ENCODE results near the gene HMCN1. TPM values are rescaled to one million over a fixed set of nuclear protein-coding genes. Genes with fewer than 3 reads are reported as not detected.

HMCN1 gene
- polyA plus RNA-seq, 1 of the 3 experiments (the other 2 are of a cell fraction) = 59.5 TPM

GRCh38 chr1:185701650-185702049 is 32.5 kb upstream of the HMCN1 start (continued):
- TF ChIP-seq PBX3 (IDR thresholded peaks at IDR 0.05) (peak; percentile 51; the same call in 1 of the 2 replicates), RFX5 (IDR thresholded peaks at IDR 0.05; ENCODE audit: low read length) (no peak)

- no peak for TF ChIP-seq JUND (IDR thresholded peaks at IDR 0.05)
- TF ChIP-seq RFX5 (IDR thresholded peaks at IDR 0.05; ENCODE audit: low read length) = no peak
- no peak for TF ChIP-seq SIN3A (IDR thresholded peaks at IDR 0.05; ENCODE audit: borderline replicate concordance, low read depth, low read length)
- TF ChIP-seq MAX (IDR thresholded peaks at IDR 0.05; ENCODE audit: low read depth) = no peak
- TF ChIP-seq FOSL2 (IDR thresholded peaks at IDR 0.05; ENCODE audit: borderline replicate concordance, low read depth) = no peak
- no peaks in the 10 kb centered on the region for H3K9me3 ChIP-seq
- ChIA-PET POLR2A (no interaction called here), CTCF (no interaction called here)
- no peak overlapping the region for H2AFZ ChIP-seq (ENCODE audit: low read depth)
- no peak for DNase-seq
- peaks cover 13% of the 10 kb centered on the region for H3F3A ChIP-seq (replicated peaks; ENCODE audit: insufficient read depth)
- H3K9me2 ChIP-seq = no peaks in the 10 kb centered on the region
- no peak overlapping the region for H3K4me3 ChIP-seq (ENCODE audit: low read depth in 2 of 2, low read length in 1 of 2)
- H3K27me3 ChIP-seq (ENCODE audit: insufficient read depth) = no peaks in the 10 kb centered on the region; the same call in 1 of the 2 replicates
- no peaks in the 10 kb centered on the region for H3K79me2 ChIP-seq (ENCODE audit: insufficient read depth)
- H3K27ac ChIP-seq (ENCODE audit: low read depth in 2 of 2, low read length in 1 of 2) = no peak overlapping the region
- no peak overlapping the region for H3K4me2 ChIP-seq
- H4K20me1 ChIP-seq (ENCODE audit: insufficient read depth) = no peaks in the 10 kb centered on the region
- no peaks in the 10 kb centered on the region for H3K36me3 ChIP-seq (replicated peaks in 1 of 2; ENCODE audit: control insufficient read depth in 1 of 2, insufficient read depth in 2 of 2, low read length in 1 of 2)
- H3K4me1 ChIP-seq (ENCODE audit: control insufficient read depth in 1 of 2, insufficient read depth in 2 of 2, low read depth in 1 of 2, low read length in 1 of 2) = peaks cover 5 to 11% of the 10 kb centered on the region in 2 experiments
- 17% methylated on average over 3 of the region's 3 CpGs for WGBS (ENCODE audit: low lambda C conversion rate)
- H3K9ac ChIP-seq = no peak overlapping the region
Measured at GRCh38 chr1:185704181-185704580, 30.0 kb upstream of the HMCN1 start.

- WGBS (ENCODE audit: low lambda C conversion rate) = 30% methylated on average over 3 of the region's 3 CpGs
- peaks cover 2 to 37% of the 10 kb centered on the region in 2 experiments; a peak in 3 of 4 replicates for H3K4me1 ChIP-seq (ENCODE audit: control insufficient read depth in 1 of 2, insufficient read depth in 2 of 2, low read depth in 1 of 2, low read length in 1 of 2)
- POLR2A ChIA-PET = no interaction called here
- H3K27me3 ChIP-seq (ENCODE audit: insufficient read depth) = no peaks in the 10 kb centered on the region
- no peaks in the 10 kb centered on the region for H4K20me1 ChIP-seq (ENCODE audit: insufficient read depth)
- H3K9me2 ChIP-seq = no peaks in the 10 kb centered on the region
- no peaks in the 10 kb centered on the region for H3K9me3 ChIP-seq
- H3K27ac ChIP-seq (ENCODE audit: low read depth in 2 of 2, low read length in 1 of 2) = no peak overlapping the region
- peaks cover 21% of the 10 kb centered on the region for H3F3A ChIP-seq (replicated peaks; ENCODE audit: insufficient read depth)
- H3K4me2 ChIP-seq = no peak overlapping the region
- no peak overlapping the region for H2AFZ ChIP-seq (ENCODE audit: low read depth)
- CTCF ChIA-PET = no interaction called here
- no peak for DNase-seq
- no peak overlapping the region for H3K4me3 ChIP-seq (ENCODE audit: low read depth in 2 of 2, low read length in 1 of 2)
- no peaks in the 10 kb centered on the region for H3K79me2 ChIP-seq (ENCODE audit: insufficient read depth)
- H3K9ac ChIP-seq = no peak overlapping the region
- H3K36me3 ChIP-seq (replicated peaks in 1 of 2; ENCODE audit: control insufficient read depth in 1 of 2, insufficient read depth in 2 of 2, low read length in 1 of 2) = no peaks in the 10 kb centered on the region
- TF ChIP-seq FOXJ3 (CRISPR knock-in tag; IDR thresholded peaks at IDR 0.05) (no peak), MAX (IDR thresholded peaks at IDR 0.05; ENCODE audit: low read depth) (no peak), MXI1 (IDR thresholded peaks at IDR 0.05; ENCODE audit: low read depth, low read length) (no peak), CHD2 (IDR thresholded peaks at IDR 0.05; ENCODE audit: low read length, partially characterized antibody) (no peak), FOXM1 (IDR thresholded peaks at IDR 0.05; ENCODE audit: low read depth) (no peak), YY1 (IDR thresholded peaks at IDR 0.05; ENCODE audit: low read depth) (no peak), RCOR1 (IDR thresholded peaks at IDR 0.05; ENCODE audit: low read length) (no peak), USF1 (IDR thresholded peaks at IDR 0.05; ENCODE audit: borderline replicate concordance, low read depth) (no peak), SMC3 (IDR thresholded peaks at IDR 0.05; ENCODE audit: low read depth, low read length) (no peak), RAD21 (IDR thresholded peaks at IDR 0.05; ENCODE audit: low read length) (no peak), USF2 (IDR thresholded peaks at IDR 0.05; ENCODE audit: borderline replicate concordance, low read depth, low read length) (no peak), POLR2AphosphoS5 (IDR thresholded peaks at IDR 0.05; ENCODE audit: low read depth, low read length) (no peak), NFIC (IDR thresholded peaks at IDR 0.05; ENCODE audit: borderline replicate concordance) (no peak), CTCF (IDR thresholded peaks at IDR 0.05) (no peak), GATA2 (CRISPR knock-in tag; IDR thresholded peaks at IDR 0.05) (no peak), FOSL2 (IDR thresholded peaks at IDR 0.05; ENCODE audit: borderline replicate concordance, low read depth) (no peak), EZH2phosphoT487 (IDR thresholded peaks at IDR 0.05; ENCODE audit: borderline replicate concordance, low read depth) (no peak)
Measured at GRCh38 chr1:185716095-185716494, 18.1 kb upstream of the HMCN1 start.
